GM18861 (cell line): ENCODE results near the gene RBM44.
"Not testable (repeated sequence)": the region's sequence is repeated elsewhere in the genome, so short reads cannot be mapped to it uniquely, and the experiment has no call there.

Experiments used
- ATAC-seq: cut with Tn5 transposase; IDR thresholded peaks from one replicate; pipeline ENCODE4 v1.9.1; 2021; ENCODE audit not compliant: unreplicated experiment

The RBM44 gene

GRCh38 chr2:237798236-237799059, at the start of gene RBM44:
TSS of gene RBM44 (plus strand) at chr2:237798779. CDS start at chr2:237813610, 14,831 bp downstream.
- no peak for ATAC-seq

- ATAC-seq: no peak
Measured at GRCh38 chr2:237749002-237749401, 49.6 kb upstream of the RBM44 start.

- no peak for ATAC-seq
Measured at GRCh38 chr2:237749961-237750360, 48.6 kb upstream of the RBM44 start.

- not testable (repeated sequence) for ATAC-seq
Measured at GRCh38 chr2:237750441-237750840, 48.1 kb upstream of the RBM44 start.

- peak; percentile 96 for ATAC-seq
Measured at GRCh38 chr2:237752761-237753165, 45.8 kb upstream of the RBM44 start.

- no peak for ATAC-seq
Measured at GRCh38 chr2:237754182-237754581, 44.4 kb upstream of the RBM44 start.

DNA sequence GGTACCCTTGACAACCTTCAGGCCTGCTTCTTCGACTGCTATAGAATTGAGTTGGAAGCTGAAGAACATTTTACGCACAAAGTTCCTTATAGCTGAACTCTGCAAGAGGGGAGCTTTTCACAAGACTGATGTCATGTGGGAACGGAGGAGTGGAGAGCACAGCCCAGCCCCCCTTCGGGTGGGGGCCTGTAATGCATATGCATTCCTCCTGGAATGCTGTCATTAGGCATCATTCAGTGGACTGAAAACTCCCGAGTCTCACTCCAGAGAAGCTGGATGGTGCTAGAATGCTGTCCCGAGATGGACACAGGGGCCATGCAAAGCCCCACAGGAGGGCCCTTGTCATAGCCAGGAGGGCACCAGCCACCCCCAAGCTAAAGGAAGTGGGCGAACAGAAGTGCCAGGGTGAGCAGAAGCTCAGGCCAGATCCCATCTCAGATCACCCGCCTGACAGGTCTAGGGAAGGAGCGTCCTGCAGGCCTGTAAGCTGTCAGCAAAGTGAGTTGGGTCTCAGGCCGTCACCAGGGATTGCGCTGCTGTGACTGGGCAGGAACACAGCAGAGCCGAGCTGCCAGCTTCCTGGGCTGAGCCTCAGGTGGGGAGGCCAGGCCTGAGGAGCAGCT, 43.8 kb upstream of the RBM44 start:
- no peak for ATAC-seq

GRCh38 chr2:237757616-237758015, 41.0 kb upstream of the RBM44 start:
- ATAC-seq: no peak

- ATAC-seq: no peak
Measured at GRCh38 chr2:237758185-237758584, 40.4 kb upstream of the RBM44 start.

DNA sequence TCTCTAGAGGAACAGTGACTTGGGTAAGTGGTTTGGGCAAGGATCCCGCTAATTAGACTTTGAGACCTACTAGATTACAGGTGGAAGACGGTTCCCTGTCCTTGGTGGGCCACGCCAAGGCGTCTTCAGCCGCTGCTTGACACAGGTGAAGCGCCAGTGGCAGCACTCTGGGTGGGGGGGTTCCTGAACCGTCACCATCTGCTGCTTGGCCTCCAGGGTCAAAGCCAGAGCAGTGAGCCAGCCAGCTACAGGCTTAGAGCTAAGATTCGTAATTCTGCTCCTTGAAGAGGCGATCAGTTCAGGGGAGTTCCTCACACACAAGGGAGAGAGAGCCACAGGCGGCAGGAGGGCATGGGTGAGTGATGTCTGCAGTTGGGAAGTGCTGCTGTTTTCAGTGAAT, 39.4 kb upstream of the RBM44 start:
- no peak for ATAC-seq

- ATAC-seq: no peak
Measured at GRCh38 chr2:237760506-237761502, 37.8 kb upstream of the RBM44 start.

DNA sequence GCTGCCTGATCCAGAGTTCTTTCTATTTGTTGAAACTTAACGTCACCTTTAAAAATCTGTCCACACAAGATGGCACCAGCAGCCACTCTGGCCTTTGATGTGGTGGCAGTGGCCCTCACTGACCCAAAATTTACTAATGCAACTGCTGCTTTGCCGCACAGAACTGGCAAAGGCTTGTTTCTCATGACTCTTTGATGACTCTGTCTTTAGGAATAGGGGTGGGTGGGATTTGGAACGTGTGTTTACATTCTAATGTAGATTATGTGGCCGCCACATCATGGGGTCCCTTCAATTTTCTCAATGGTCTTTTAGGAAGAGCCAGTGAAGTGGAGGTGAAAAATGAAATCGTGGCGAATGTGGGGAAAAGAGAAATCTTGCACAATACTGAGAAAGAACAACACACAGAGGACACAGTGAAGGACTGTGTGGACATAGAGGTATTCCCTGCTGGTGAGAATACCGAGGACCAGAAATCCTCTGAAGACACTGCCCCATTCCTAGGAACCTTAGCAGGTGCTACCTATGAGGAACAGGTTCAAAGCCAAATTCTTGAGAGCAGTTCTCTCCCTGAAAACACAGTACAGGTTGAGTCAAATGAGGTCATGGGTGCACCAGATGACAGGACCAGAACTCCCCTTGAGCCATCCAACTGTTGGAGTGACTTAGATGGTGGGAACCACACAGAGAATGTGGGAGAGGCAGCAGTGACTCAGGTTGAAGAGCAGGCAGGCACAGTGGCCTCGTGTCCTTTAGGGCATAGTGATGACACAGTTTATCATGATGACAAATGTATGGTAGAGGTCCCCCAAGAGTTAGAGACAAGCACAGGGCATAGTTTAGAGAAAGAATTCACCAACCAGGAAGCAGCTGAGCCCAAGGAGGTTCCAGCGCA, 36.0 kb upstream of the RBM44 start:
- ATAC-seq: not testable (repeated sequence)

DNA sequence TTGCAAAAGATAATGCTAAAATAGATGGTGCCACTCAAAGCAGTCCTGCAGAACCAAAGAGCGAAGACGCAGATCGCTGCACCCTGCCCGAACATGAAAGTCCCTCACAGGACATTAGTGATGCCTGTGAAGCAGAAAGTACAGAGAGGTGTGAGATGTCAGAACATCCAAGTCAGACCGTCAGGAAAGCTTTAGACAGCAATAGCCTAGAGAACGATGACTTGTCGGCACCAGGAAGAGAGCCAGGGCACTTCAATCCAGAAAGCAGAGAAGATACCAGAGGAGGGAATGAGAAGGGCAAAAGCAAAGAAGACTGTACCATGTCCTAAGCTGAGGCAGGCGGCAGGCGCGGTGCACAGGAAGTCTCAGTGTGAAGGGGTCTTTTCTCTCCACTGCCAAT, 34.8 kb upstream of the RBM44 start:
- ATAC-seq: no peak

GRCh38 chr2:237765122-237765521, 33.5 kb upstream of the RBM44 start:
- not testable (repeated sequence) for ATAC-seq

DNA sequence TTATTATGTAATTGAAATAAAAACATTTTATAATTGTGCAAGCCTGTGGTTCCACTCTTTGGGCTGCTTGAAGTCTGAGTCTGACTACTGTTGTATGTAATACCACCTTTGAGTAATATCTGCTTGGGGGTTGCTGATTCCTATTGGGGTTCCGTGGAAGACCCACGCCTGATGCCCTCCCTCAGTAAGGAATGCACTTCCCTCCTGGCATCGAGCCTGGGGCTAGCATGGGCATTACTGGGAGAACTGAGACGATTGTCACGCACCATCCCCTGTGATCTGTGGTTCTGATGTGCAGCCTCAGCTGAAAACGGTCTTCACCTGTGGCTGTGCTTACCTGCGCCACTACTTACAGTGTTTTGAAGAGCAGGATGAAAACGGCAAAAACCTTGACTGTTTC, 32.7 kb upstream of the RBM44 start:
- ATAC-seq: no peak

- no peak for ATAC-seq
Measured at GRCh38 chr2:237766340-237766739, 32.2 kb upstream of the RBM44 start.

DNA sequence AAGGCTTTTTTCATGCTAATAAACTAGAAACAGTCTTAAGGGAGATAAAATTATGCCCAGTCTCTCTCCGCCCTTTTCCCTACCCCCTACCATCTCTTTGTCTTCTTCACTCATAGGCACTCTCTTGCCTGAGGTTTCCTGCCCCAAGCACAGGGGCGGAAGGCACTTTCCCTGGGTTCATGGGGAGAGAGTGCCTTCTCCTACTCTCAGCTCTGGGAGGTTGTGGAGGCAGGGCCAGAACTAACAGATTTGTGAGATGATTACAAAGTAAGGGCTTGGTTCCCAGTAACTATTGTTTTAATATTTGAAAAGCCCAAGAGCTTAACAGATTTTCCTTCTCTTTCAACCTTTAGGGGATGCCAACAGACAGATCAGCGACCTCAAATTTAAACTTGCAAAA, 26.1 kb upstream of the RBM44 start:
- no peak for ATAC-seq

GRCh38 chr2:237773826-237774225, 24.8 kb upstream of the RBM44 start:
- ATAC-seq: no peak

- no peak for ATAC-seq
Measured at GRCh38 chr2:237774811-237775553, 23.6 kb upstream of the RBM44 start.

- no peak for ATAC-seq
Measured at GRCh38 chr2:237779521-237779920, 19.1 kb upstream of the RBM44 start.
